Measurements from ENCODE around the gene PPP2R2D. TPM values are rescaled to one million over a fixed set of nuclear protein-coding genes. Genes with fewer than 3 reads are reported as not detected.

PPP2R2D gene
- total RNA-seq, 1 experiment from 2014 or later: 33.2 TPM

DNA sequence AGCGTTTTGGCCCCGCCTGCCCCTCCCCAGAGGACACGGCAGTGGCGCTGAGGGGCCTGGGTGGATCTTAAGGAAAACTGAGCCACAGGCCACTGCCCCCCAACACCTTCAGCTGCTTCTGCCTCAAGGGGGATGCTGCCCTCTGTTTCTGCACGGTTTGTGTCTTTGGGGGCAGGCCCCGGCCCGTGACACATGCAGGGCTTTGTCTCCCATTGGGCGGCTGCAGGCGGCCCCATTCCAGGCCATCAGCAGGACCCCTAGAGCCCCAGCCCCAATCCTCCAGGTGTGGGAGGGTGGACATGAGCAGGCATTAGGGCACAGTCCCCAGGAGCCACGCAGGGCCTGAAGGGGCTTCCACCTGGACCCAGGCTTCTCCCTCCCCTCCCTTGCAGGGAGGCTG lies 25.3 kb upstream of the PPP2R2D start:
- peak; percentile 7; the same call in 1 of the 2 replicates for ATAC-seq

More for the DNA sequence above, 25.3 kb upstream of the PPP2R2D start:
- peaks cover 18% of the 10 kb centered on the region for H3K9me3 Mint-ChIP-seq
- H3K4me3 Mint-ChIP-seq: no peak overlapping the region
- no peaks in the 10 kb centered on the region for H3K36me3 Mint-ChIP-seq
- TF ChIP-seq, protein P1, sequence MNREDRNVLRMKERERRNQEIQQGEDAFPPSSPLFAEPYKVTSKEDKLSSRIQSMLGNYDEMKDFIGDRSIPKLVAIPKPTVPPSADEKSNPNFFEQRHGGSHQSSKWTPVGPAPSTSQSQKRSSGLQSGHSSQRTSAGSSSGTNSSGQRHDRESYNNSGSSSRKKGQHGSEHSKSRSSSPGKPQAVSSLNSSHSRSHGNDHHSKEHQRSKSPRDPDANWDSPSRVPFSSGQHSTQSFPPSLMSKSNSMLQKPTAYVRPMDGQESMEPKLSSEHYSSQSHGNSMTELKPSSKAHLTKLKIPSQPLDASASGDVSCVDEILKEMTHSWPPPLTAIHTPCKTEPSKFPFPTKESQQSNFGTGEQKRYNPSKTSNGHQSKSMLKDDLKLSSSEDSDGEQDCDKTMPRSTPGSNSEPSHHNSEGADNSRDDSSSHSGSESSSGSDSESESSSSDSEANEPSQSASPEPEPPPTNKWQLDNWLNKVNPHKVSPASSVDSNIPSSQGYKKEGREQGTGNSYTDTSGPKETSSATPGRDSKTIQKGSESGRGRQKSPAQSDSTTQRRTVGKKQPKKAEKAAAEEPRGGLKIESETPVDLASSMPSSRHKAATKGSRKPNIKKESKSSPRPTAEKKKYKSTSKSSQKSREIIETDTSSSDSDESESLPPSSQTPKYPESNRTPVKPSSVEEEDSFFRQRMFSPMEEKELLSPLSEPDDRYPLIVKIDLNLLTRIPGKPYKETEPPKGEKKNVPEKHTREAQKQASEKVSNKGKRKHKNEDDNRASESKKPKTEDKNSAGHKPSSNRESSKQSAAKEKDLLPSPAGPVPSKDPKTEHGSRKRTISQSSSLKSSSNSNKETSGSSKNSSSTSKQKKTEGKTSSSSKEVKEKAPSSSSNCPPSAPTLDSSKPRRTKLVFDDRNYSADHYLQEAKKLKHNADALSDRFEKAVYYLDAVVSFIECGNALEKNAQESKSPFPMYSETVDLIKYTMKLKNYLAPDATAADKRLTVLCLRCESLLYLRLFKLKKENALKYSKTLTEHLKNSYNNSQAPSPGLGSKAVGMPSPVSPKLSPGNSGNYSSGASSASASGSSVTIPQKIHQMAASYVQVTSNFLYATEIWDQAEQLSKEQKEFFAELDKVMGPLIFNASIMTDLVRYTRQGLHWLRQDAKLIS (CRISPR knock-in tag; IDR thresholded peaks at IDR 0.05; ENCODE audit: borderline replicate concordance): no peak
- TF ChIP-seq, protein P2, sequence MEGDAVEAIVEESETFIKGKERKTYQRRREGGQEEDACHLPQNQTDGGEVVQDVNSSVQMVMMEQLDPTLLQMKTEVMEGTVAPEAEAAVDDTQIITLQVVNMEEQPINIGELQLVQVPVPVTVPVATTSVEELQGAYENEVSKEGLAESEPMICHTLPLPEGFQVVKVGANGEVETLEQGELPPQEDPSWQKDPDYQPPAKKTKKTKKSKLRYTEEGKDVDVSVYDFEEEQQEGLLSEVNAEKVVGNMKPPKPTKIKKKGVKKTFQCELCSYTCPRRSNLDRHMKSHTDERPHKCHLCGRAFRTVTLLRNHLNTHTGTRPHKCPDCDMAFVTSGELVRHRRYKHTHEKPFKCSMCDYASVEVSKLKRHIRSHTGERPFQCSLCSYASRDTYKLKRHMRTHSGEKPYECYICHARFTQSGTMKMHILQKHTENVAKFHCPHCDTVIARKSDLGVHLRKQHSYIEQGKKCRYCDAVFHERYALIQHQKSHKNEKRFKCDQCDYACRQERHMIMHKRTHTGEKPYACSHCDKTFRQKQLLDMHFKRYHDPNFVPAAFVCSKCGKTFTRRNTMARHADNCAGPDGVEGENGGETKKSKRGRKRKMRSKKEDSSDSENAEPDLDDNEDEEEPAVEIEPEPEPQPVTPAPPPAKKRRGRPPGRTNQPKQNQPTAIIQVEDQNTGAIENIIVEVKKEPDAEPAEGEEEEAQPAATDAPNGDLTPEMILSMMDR (IDR thresholded peaks at IDR 0.05): no peak
- TF ChIP-seq TEAD4 (CRISPR knock-in tag; IDR thresholded peaks at IDR 0.05) (no peak), NFYB (CRISPR knock-in tag; conservative IDR thresholded peaks at IDR 0.05; ENCODE audit: low read depth) (no peak), EMX1 (CRISPR knock-in tag; IDR thresholded peaks at IDR 0.05) (no peak), CREM (CRISPR knock-in tag; IDR thresholded peaks at IDR 0.05) (no peak), MXD4 (CRISPR knock-in tag; IDR thresholded peaks at IDR 0.05; ENCODE audit: borderline replicate concordance) (no peak), FOXP1 (CRISPR knock-in tag; IDR thresholded peaks at IDR 0.05; ENCODE audit: borderline replicate concordance) (no peak), ZNF219 (CRISPR knock-in tag; IDR thresholded peaks at IDR 0.05; ENCODE audit: borderline replicate concordance) (no peak)
- TF ChIP-seq, protein P3, sequence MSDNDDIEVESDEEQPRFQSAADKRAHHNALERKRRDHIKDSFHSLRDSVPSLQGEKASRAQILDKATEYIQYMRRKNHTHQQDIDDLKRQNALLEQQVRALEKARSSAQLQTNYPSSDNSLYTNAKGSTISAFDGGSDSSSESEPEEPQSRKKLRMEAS (CRISPR knock-in tag; IDR thresholded peaks at IDR 0.05): no peak
- TF ChIP-seq, protein P4, sequence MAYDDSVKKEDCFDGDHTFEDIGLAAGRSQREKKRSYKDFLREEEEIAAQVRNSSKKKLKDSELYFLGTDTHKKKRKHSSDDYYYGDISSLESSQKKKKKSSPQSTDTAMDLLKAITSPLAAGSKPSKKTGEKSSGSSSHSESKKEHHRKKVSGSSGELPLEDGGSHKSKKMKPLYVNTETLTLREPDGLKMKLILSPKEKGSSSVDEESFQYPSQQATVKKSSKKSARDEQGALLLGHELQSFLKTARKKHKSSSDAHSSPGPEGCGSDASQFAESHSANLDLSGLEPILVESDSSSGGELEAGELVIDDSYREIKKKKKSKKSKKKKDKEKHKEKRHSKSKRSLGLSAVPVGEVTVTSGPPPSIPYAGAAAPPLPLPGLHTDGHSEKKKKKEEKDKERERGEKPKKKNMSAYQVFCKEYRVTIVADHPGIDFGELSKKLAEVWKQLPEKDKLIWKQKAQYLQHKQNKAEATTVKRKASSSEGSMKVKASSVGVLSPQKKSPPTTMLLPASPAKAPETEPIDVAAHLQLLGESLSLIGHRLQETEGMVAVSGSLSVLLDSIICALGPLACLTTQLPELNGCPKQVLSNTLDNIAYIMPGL (CRISPR knock-in tag; IDR thresholded peaks at IDR 0.05): no peak
- TF ChIP-seq, protein P5, sequence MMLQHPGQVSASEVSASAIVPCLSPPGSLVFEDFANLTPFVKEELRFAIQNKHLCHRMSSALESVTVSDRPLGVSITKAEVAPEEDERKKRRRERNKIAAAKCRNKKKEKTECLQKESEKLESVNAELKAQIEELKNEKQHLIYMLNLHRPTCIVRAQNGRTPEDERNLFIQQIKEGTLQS (CRISPR knock-in tag; conservative IDR thresholded peaks at IDR 0.05): no peak
- TF ChIP-seq, protein P6, sequence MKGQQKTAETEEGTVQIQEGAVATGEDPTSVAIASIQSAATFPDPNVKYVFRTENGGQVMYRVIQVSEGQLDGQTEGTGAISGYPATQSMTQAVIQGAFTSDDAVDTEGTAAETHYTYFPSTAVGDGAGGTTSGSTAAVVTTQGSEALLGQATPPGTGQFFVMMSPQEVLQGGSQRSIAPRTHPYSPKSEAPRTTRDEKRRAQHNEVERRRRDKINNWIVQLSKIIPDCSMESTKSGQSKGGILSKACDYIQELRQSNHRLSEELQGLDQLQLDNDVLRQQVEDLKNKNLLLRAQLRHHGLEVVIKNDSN (CRISPR knock-in tag; IDR thresholded peaks at IDR 0.05): no peak
- TF ChIP-seq, protein P7, sequence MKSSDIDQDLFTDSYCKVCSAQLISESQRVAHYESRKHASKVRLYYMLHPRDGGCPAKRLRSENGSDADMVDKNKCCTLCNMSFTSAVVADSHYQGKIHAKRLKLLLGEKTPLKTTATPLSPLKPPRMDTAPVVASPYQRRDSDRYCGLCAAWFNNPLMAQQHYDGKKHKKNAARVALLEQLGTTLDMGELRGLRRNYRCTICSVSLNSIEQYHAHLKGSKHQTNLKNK (CRISPR knock-in tag; IDR thresholded peaks at IDR 0.05): no peak
- TF ChIP-seq, protein P8, sequence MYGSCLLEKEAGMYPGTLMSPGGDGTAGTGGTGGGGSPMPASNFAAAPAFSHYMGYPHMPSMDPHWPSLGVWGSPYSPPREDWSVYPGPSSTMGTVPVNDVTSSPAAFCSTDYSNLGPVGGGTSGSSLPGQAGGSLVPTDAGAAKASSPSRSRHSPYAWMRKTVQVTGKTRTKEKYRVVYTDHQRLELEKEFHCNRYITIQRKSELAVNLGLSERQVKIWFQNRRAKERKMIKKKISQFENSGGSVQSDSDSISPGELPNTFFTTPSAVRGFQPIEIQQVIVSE (CRISPR knock-in tag; IDR thresholded peaks at IDR 0.05; ENCODE audit: borderline replicate concordance): no peak
- peaks cover 8% of the 10 kb centered on the region for H3K4me1 Mint-ChIP-seq
- DNase-seq (ENCODE audit: low spot score): no peak
- CTCF ChIA-PET: interaction anchor here (0.6 to 2.0 kb wide), 16 partner anchors 10 to 1696 kb away, joined by 3 to 13 read pairs (median 4); no protein-coding TSS in a partner anchor
- POLR2A ChIA-PET: no interaction called here
- peaks cover 2% of the 10 kb centered on the region; the same call in 1 of the 2 replicates for H3K27me3 Mint-ChIP-seq (ENCODE audit: low read depth)
- no peak overlapping the region for H3K27ac Mint-ChIP-seq

All from WTC11 (cell line).